HG02970 (cell line): ENCODE results near the gene TRAPPC2B.
"Not testable (repeated sequence)": the region's sequence is repeated elsewhere in the genome, so short reads cannot be mapped to it uniquely, and the experiment has no call there.

Experiments used
- ATAC-seq: cut with Tn5 transposase; IDR thresholded peaks from one replicate; pipeline ENCODE4 v1.9.1; 2021; ENCODE audit warnings: mild to moderate bottlenecking, moderate library complexity, moderate number of reproducible peaks; ENCODE audit not compliant: unreplicated experiment, low FRiP score

The TRAPPC2B gene

DNA sequence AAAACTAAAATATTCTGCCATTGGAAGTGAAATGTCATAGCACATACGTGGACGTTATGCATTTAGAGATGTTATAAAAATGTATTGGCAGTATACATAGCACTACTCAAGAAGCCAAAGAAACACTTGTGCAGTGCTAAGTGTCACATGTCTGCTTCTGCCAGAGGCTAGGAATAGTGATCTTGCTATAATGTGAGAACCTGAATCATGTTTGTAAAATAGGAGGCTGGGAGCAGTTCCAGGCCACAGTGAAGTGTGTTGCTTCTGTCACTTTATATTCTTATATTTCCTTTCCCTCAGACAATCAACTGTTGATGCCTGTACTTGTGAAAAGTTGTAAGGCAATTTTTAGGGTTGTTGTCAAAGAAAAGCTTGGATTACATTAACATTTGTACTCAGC lies 3.4 kb downstream of the TRAPPC2B start:
- ATAC-seq, result no peak

DNA sequence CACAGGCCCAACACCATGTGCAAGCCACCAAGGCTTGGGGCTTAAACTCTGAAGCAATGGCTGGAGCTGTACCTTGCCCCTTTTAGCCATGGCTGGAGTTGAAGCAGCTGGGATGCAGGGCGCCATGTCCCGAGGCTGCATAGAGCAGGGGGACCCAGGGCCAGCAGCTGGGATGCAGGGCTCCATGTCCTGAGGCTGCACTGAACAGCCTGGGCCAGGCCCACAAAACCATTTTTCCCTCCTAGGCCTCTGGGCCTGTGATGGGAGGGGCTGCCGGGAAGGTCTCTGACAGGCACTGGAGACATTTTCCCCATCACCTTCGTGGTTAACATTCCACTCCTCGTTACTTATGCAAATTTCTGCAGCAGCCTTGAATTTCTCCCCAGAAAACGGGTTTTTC lies 10.8 kb downstream of the TRAPPC2B start:
- no peak for ATAC-seq

DNA sequence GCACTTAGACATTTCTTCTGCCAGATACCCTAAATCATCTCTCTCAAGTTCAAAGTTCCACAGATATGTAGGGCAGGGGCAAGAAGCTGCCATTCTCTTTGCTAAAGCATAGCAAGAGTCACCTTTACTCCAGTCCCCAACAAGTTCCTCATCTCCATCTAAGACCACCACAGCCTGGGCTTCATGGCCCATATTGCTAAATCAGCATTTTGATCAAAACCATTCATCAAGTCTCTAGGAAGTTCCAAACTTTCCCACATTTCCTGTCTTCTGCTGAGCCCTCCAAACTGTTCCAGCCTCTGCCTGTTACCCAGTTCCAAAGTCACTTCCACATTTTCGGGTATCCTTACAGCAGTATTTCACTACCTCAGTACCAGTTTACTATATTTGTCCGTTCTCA lies 11.3 kb downstream of the TRAPPC2B start:
- ATAC-seq, result not testable (repeated sequence)

DNA sequence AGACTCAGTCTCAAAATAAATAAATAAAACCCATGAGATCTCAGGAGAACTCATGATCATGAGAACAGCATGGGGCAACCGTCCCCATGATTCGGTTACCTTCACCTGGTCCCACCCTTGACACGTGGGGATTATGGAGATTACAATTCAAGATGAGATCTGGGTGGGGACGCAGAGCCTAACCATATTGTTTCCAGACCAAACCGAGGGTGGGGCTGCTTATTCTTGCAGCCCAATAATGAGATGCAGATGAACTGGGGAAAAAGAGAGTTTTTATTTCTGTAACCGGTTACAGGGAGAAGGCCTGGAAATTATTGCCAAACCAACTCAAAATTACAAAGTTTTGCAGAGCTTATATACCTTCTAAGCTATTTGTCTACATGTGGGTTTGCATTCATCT lies 12.8 kb downstream of the TRAPPC2B start:
- no peak for ATAC-seq

DNA sequence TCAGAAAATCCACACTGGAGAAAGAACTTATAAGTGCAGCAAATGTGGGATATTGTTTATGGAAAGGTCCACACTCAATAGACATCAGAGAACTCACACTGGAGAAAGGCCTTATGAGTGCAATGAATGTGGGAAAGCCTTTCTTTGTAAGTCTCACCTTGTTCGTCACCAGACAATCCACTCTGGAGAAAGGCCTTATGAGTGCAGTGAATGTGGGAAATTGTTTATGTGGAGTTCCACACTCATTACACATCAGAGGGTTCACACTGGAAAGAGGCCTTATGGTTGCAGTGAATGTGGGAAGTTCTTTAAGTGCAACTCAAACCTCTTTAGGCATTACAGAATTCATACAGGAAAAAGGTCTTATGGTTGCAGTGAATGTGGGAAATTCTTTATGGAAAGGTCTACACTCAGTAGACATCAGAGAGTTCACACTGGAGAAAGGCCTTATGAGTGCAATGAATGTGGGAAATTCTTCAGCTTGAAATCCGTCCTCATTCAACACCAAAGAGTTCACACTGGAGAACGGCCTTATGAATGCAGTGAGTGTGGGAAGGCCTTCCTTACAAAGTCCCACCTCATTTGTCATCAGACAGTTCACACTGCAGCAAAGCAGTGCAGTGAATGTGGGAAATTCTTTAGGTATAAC lies 14.3 kb downstream of the TRAPPC2B start:
- no peak for ATAC-seq

DNA sequence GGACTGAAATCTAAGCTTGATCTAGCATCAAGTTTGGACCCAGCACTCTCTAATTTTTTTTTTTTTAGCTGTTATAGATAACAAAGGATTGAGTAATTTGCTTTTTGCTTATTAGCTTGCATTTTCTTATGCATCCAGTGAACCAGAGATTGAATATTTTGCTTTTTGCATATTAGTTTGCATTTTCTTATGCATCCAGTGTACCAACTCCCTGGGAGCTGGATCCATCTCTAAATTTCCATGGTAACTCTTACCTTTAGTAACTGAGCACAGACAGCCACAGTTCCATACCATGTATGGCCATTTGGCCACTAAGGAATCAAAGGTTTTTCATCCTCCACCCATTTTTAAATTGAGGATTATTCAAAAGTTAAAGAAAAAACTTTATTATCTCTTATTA lies 17.6 kb downstream of the TRAPPC2B start:
- ATAC-seq, result no peak

DNA sequence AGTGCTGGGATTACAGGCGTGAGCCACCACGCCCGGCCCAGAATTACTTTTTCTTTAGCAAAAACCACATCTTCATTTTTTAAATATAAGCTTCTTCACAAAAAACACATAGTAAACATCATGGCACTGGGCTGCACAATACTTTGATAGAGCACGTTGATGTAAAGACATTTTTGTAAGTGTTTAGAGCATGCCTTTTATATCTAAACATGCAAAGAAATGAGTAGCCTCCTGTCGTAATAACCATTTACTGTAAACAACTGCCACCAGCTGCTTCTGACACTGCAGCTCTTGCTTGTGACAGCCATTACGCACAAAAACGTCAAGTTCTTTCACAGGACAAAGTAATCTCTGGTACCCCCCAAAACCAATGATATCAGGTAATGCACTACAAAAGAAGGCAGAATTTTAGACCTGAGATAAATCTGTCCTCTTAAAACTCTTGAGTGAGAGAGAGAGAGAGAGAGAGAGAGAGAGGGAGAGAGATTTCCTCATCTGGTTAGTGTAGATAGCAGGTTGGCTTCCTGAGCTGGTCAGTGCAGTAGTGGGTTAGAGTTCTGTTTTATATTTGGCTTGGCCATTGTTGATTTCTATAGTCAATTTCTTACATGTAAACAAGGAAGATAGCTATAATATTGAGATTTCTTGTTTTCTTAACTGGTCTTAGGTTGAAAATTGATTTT lies 19.6 kb downstream of the TRAPPC2B start:
- no peak for ATAC-seq

DNA sequence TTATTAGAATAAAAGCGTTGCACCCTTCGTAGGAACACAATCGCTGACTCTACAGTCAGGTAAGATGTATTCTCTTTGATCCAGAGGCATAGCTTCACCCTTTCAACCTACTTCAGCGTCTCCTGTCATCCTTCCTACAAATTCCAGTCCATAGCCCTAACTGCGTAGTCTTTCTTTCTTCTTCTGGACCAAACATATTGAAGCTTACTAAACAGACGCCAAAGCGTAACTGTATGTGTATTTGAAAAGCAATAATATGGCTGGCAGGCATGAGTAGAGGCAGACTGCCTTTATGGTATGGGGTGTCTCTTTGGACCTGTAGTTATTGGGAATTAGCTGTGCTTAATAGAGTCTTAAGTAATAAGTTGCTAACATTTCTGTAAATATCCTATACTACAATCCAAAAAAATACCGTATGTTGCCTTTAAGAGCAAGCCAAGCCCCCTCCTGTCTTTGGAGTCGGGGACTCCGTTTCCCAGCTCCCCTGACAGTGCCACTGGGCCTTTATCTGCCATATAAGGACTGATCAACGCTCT lies 25.9 kb downstream of the TRAPPC2B start:
- ATAC-seq, result no peak

DNA sequence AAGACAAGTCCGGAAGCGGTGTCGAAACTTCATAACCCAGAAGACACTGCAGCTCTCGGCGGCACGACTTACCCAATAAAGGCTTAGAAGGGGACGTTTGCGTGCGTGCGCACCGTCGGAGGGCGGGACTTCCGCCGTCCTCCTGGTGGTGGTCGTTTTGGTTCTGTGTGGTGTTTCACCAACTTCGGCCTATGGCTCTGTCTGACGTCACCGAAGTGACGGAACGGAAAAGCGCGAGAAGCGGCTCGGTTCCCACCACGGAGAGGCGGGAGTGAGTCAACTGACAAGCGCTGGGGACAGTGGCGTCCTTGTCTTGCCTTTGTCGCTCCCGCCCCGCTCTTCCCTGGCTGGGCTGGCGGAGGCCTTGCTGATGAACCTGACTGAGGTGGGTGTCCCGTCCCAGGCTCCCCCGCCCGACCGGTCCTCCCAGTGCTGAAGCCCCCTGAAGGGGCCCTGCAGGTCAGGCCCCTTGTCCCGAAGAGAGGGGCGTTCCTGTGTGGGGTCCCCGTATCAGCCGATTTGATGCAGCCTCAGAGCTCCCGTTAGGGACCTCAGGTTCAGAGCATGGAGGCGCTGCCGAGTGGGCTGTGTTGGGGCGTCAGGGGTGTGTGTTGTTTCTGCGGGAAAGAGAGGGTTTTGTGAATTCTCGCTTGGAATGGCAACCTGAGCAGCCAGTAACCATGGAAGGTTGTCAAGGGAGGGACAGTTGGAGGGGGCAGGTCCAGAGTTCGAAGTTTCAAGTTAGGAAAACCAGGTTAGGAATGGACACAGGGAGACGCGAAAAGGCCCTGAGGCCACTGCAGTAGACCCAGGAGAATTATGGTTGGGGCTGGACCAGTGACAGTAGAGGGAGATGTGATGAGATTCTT lies 26.6 kb downstream of the TRAPPC2B start, which contains the start of gene ZNF548:
Gene ZNF548 (plus strand): TSS at position 125 of the 869 bp plus-strand sequence. CDS start 246 bp downstream, at position 371.
- peak; percentile 95 for ATAC-seq

DNA sequence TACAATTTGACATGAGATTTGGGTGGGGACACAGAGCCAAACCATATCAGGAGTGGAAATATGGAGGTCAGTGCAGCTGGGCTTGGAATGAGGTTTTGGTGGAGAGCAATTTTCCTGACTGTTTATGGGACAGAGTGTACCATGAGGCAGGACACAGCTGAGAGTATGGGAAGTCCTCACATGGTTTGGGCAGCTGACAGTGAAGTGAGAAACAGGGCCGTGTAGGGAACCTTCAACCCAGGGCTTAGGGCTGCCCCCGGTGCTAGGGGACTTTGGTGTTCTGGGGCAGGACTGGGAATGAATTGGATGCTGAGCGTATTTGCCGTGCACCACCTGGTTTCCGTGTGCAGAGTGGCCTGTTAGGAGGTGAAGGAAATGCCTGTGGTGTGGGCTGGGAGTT lies 32.4 kb downstream of the TRAPPC2B start:
- ATAC-seq, result no peak

DNA sequence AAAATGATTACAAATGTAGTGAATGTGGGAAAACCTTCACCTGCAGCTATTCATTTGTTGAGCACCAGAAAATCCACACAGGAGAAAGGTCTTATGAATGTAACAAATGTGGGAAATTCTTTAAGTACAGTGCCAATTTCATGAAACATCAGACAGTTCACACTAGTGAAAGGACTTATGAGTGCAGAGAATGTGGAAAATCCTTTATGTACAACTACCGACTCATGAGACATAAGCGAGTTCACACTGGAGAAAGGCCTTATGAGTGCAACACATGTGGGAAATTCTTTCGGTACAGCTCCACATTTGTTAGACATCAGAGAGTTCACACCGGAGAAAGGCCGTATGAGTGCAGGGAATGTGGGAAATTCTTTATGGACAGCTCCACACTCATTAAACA lies 35.5 kb downstream of the TRAPPC2B start:
- no peak for ATAC-seq

DNA sequence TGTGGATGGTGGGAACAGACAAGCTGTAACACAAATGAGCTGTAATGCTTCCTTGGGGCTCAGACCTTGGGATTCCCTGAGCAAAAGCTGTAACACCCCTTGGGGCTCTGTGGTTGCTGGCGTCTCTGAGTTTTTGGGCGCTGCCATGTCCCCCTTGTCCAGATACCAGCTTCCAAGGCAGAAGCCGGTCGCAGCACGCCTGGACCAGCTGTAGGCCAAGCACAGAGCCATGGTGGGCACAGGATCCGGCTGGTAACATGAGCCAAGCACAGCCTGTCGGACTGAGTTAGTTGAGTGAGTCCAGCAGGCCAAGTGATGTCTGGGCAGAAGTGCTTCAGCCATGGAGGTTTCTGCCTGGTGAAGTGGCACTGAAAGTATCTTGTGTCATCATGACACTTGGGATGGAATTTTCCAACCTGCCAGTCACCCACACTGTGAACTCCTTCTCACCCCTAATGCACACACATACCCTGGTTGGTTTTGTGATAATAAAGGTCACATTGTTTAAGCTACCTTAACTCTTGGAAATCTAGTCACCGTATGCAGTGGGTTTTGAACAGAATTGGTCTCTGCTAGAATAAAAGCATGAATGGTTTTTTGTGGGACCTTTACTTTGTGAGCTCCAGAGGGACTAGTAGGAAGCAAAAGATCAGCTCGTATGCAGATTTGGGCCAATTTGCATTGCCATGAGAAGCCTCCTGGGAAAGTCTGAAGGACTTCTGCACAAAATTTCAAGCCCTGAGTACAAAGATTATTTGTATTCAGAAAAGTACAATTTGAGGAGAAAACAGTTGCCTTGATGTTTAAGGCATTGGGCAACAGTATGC lies 40.6 kb downstream of the TRAPPC2B start:
- ATAC-seq, result no peak

DNA sequence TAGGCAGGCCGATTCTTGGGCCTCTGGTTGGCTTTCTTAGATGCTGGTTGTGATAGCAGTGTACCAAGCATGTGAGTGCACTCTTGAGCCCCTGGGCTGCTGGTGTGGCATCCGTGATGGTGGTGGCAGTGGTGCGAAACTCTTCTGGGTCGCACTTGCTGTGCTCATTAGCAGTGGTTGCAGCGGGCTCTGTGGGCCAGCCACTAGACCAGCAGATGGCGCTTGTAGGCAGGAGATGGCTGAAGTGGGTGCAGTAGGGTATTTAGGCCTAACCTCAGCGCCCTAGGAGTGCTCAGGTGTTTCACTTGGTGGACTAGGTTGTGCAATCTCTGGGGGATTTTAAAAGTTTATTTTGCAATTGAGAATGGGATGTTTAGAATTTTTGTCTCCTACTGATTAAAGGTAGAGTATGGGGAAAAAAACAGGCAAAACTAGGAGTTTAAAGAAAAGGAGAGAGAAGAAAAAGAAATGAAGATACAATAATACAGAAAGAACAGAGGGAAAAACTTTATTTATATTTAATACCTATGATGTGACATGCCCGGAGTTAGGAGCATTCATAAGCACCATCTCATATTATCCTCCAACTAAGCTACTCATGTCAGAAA lies 43.3 kb downstream of the TRAPPC2B start:
- no peak for ATAC-seq

DNA sequence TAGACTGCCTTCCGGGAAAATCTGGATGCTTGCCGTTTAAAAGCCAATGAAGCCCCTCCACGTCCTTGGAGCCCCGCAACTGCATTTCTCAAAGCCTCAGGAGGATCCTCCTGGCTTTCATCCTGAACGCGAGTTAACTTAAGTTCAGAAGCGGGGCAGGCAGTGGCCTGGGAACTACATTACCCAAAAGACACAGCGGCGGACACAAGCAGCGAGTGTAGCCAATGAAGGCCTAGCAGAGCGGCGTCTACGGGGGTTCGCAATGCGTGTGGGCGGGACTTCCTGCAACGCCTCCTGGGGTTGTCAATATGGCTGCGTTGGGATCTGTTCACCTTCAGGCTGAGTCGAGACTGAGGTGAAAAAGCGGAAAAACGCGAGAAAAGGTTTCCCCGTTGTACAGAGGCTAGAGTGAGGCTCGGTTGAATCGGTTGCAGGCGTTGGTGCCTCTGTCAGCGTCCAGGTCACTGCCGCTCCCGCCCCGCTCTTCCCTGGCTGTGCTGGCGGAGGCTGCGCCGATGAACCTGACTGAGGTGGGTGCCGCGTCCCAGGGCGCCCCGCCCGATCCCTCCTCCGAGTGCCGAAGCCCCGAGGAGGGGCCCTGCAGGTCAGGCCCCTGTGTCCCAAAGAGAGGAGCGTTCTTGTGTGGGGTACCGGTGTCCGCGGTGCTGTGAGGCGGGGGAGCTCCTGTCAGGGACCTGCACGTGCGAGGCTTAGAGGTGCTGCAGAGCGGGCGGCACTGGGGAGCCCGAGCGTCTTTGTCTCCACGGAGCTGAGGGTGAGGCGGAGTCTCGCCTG lies 47.7 kb downstream of the TRAPPC2B start, which contains the start of gene ZNF17:
Gene ZNF17 (plus strand): TSS at position 285 of the 795 bp plus-strand sequence. CDS start 2,455 bp downstream, outside the sequence.
- ATAC-seq, result peak; percentile 89
